NCI-H748 (cell line): ENCODE results near the gene IGFBPL1.
"Not testable (repeated sequence)": the region's sequence is repeated elsewhere in the genome, so short reads cannot be mapped to it uniquely, and the experiment has no call there.

Source experiments
- DNase-seq: peaks from one replicate; lab custom pipeline; 2025; ENCODE audit not compliant: unreplicated experiment; lab: John Stamatoyannopoulos, UW

Gene IGFBPL1

GRCh38 chr9:38380872-38381534, 43.3 kb downstream of the IGFBPL1 start:
- DNase-seq: peak; percentile 99

GRCh38 chr9:38380230-38380871, 43.9 kb downstream of the IGFBPL1 start:
- DNase-seq: peak; percentile 83

- DNase-seq: not testable (repeated sequence)
These were observed 46.7 kb downstream of the IGFBPL1 start for GRCh38 chr9:38377336-38378083.

- no peak for DNase-seq
These were observed 48.1 kb downstream of the IGFBPL1 start for GRCh38 chr9:38376021-38376670.

GRCh38 chr9:38375572-38375963, 48.7 kb downstream of the IGFBPL1 start:
- DNase-seq: no peak

- no peak for DNase-seq
These were observed 49.2 kb downstream of the IGFBPL1 start for GRCh38 chr9:38374847-38375571.

- no peak for DNase-seq
These were observed 50.6 kb downstream of the IGFBPL1 start for GRCh38 chr9:38373679-38374078.

- peak; percentile 24 for DNase-seq
These were observed 51.3 kb downstream of the IGFBPL1 start for GRCh38 chr9:38372762-38373619.

GRCh38 chr9:38371495-38371894, 52.8 kb downstream of the IGFBPL1 start:
- peak; percentile 57 for DNase-seq

- no peak for DNase-seq
These were observed 54.1 kb downstream of the IGFBPL1 start for GRCh38 chr9:38370176-38370575.

- DNase-seq: no peak
These were observed 55.5 kb downstream of the IGFBPL1 start for GRCh38 chr9:38368731-38369130.

- DNase-seq: no peak
These were observed 56.4 kb downstream of the IGFBPL1 start for GRCh38 chr9:38367898-38368297.

GRCh38 chr9:38363589-38363925, 60.7 kb downstream of the IGFBPL1 start:
- no peak for DNase-seq

- DNase-seq: peak; percentile 80
These were observed 61.2 kb downstream of the IGFBPL1 start for GRCh38 chr9:38362852-38363588.

GRCh38 chr9:38361473-38361850, 62.8 kb downstream of the IGFBPL1 start:
- no peak for DNase-seq

GRCh38 chr9:38360839-38361472, 63.3 kb downstream of the IGFBPL1 start:
- peak; percentile 44 for DNase-seq

GRCh38 chr9:38359689-38360385, 64.4 kb downstream of the IGFBPL1 start:
- no peak for DNase-seq

GRCh38 chr9:38359297-38359653, 65.0 kb downstream of the IGFBPL1 start:
- DNase-seq: no peak
